HG03025 (cell line): Measurements from ENCODE around the gene FAM161A.

Experiments used
- ATAC-seq: cut with Tn5 transposase; IDR thresholded peaks from one replicate; pipeline ENCODE4 v1.9.1; 2021; ENCODE audit warnings: mild to moderate bottlenecking, moderate library complexity; ENCODE audit not compliant: unreplicated experiment, low FRiP score

Gene FAM161A

GRCh38 chr2:61787941-61788563 is 65.8 kb downstream of the FAM161A start:
- ATAC-seq: no peak

- no peak for ATAC-seq
Observed at GRCh38 chr2:61786876-61787275, 67.0 kb downstream of the FAM161A start.

GRCh38 chr2:61785583-61785982 is 68.3 kb downstream of the FAM161A start:
- ATAC-seq: no peak

GRCh38 chr2:61784643-61785042 is 69.2 kb downstream of the FAM161A start:
- ATAC-seq: no peak

GRCh38 chr2:61775956-61776570 is 77.8 kb downstream of the FAM161A start:
- ATAC-seq: peak; percentile 86
